Measurements from ENCODE around the gene BLOC1S2. TPM values are rescaled to one million over a fixed set of nuclear protein-coding genes. Genes with fewer than 3 reads are reported as not detected.

BLOC1S2 gene
- total and polyA plus RNA-seq, 2 donors from 2014 or later, result 31.8 to 56.3 TPM

GRCh38 chr10:100333661-100334440 lies 47.4 kb upstream of the BLOC1S2 start:
- no peaks in the 10 kb centered on the region for H3K4me1 ChIP-seq (ENCODE audit: control insufficient read depth in 2 of 3, insufficient read depth in 2 of 3, low read depth in 1 of 3, low read length in 3 of 3)
- TF ChIP-seq CTCF (IDR thresholded peaks at IDR 0.05; ENCODE audit: borderline replicate concordance, extremely low read depth, insufficient read depth), result no peak
- H3K36me3 ChIP-seq (ENCODE audit: control insufficient read depth in 2 of 3, insufficient read depth in 3 of 3, low read length in 3 of 3), result no peaks in the 10 kb centered on the region
- DNase-seq (no peak), FAIRE-seq (no peak)
- H3K9me3 ChIP-seq (ENCODE audit: control insufficient read depth in 2 of 3, insufficient read depth in 1 of 3, low read length in 3 of 3), result no peaks in the 10 kb centered on the region
- no peak overlapping the region for H3K9ac ChIP-seq (ENCODE audit: low read length in 3 of 3)
- H3K4me3 ChIP-seq (ENCODE audit: low read length in 3 of 3), result no peak overlapping the region
- H3K27ac ChIP-seq (ENCODE audit: low read depth in 2 of 2, low read length in 2 of 2), result no peak overlapping the region
- intact Hi-C loops (cut with DNase I), result no loop called here
- H3K27me3 ChIP-seq (ENCODE audit: control insufficient read depth, insufficient read depth, low read length), result peaks cover 2% of the 10 kb centered on the region

GRCh38 chr10:100333106-100333505 lies 46.6 kb upstream of the BLOC1S2 start:
- FAIRE-seq, result no peak

GRCh38 chr10:100330079-100330478 lies 43.6 kb upstream of the BLOC1S2 start, which contains the start of gene PKD2L1:
PKD2L1 (minus strand) TSS chr10:100330228; CDS start chr10:100330103, 125 bp downstream.
- FAIRE-seq (no peak), DNase-seq (no peak)
- H3K9me3 ChIP-seq (ENCODE audit: control insufficient read depth in 2 of 3, insufficient read depth in 1 of 3, low read length in 3 of 3), result no peaks in the 10 kb centered on the region
- no peaks in the 10 kb centered on the region for H3K36me3 ChIP-seq (ENCODE audit: control insufficient read depth in 2 of 3, insufficient read depth in 3 of 3, low read length in 3 of 3)
- TF ChIP-seq CTCF (IDR thresholded peaks at IDR 0.05; ENCODE audit: borderline replicate concordance, extremely low read depth, insufficient read depth), result no peak
- no peak within 1 kb of the TSS for H3K27ac ChIP-seq (ENCODE audit: low read depth in 2 of 2, low read length in 2 of 2)
- H3K4me1 ChIP-seq (ENCODE audit: control insufficient read depth in 2 of 3, insufficient read depth in 2 of 3, low read depth in 1 of 3, low read length in 3 of 3), result no peaks in the 10 kb centered on the region
- peaks cover 4% of the 10 kb centered on the region for H3K27me3 ChIP-seq (ENCODE audit: control insufficient read depth, insufficient read depth, low read length)
- intact Hi-C loops (cut with DNase I), result no loop called here
- no peak within 1 kb of the TSS for H3K9ac ChIP-seq (ENCODE audit: low read length in 3 of 3)
- no peak within 1 kb of the TSS for H3K4me3 ChIP-seq (ENCODE audit: low read length in 3 of 3)

More at GRCh38 chr10:100333106-100333505, 46.6 kb upstream of the BLOC1S2 start:
- no peak overlapping the region for H3K4me3 ChIP-seq (ENCODE audit: low read length in 3 of 3)
- DNase-seq, result no peak
- H3K9me3 ChIP-seq (ENCODE audit: control insufficient read depth in 2 of 3, insufficient read depth in 1 of 3, low read length in 3 of 3), result no peaks in the 10 kb centered on the region
- peaks cover 4% of the 10 kb centered on the region for H3K27me3 ChIP-seq (ENCODE audit: control insufficient read depth, insufficient read depth, low read length)
- no peak overlapping the region for H3K9ac ChIP-seq (ENCODE audit: low read length in 3 of 3)
- no peak for TF ChIP-seq CTCF (IDR thresholded peaks at IDR 0.05; ENCODE audit: borderline replicate concordance, extremely low read depth, insufficient read depth)
- intact Hi-C loops (cut with DNase I), result no loop called here
- no peaks in the 10 kb centered on the region for H3K36me3 ChIP-seq (ENCODE audit: control insufficient read depth in 2 of 3, insufficient read depth in 3 of 3, low read length in 3 of 3)
- H3K4me1 ChIP-seq (ENCODE audit: control insufficient read depth in 2 of 3, insufficient read depth in 2 of 3, low read depth in 1 of 3, low read length in 3 of 3), result no peaks in the 10 kb centered on the region
- H3K27ac ChIP-seq (ENCODE audit: low read depth in 2 of 2, low read length in 2 of 2), result no peak overlapping the region
